ENCODE results near the gene ATP6V1A.

DNA sequence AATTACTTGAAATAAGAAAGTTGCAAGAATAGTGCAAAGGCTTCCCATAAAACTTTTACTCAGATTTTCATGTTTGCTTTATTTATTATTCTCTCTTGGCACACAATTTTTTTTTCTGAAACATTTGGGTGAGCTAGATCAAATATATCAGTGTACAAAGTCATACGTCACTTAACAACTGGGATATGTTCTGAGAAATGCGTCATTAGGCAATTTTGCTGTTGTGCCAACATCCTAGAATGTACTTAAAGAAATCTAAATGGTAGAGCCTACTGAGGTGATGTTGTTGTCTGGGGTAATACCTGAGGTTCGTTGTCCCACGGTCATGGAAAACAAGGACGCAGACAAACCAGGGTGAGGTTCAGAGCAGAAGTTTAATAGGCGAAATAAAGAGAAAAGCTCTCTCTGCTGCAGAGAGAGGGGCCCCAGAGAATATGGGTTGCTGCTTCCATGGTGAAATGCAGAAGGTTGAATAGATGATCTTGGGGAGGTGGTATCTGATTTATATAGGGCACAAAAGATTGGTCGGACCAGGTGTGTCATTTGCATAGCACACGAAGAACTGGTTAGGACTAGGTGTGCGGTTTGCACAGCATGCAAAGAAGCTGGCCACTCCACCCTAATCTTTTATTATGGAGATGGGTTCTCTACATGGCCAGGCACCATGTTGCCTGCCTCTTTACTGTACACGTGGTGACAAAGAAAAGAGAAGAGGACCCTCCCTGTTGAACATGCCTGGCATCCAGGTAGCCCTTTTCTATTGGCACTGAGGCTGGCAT, 82.9 kb downstream of the ATP6V1A start:
- no peak for TF ChIP-seq POLR2A (IDR thresholded peaks at IDR 0.05)
- TF ChIP-seq POLR2AphosphoS5 (IDR thresholded peaks at IDR 0.05) = no peak
- TF ChIP-seq, protein P1, sequence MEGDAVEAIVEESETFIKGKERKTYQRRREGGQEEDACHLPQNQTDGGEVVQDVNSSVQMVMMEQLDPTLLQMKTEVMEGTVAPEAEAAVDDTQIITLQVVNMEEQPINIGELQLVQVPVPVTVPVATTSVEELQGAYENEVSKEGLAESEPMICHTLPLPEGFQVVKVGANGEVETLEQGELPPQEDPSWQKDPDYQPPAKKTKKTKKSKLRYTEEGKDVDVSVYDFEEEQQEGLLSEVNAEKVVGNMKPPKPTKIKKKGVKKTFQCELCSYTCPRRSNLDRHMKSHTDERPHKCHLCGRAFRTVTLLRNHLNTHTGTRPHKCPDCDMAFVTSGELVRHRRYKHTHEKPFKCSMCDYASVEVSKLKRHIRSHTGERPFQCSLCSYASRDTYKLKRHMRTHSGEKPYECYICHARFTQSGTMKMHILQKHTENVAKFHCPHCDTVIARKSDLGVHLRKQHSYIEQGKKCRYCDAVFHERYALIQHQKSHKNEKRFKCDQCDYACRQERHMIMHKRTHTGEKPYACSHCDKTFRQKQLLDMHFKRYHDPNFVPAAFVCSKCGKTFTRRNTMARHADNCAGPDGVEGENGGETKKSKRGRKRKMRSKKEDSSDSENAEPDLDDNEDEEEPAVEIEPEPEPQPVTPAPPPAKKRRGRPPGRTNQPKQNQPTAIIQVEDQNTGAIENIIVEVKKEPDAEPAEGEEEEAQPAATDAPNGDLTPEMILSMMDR (IDR thresholded peaks at IDR 0.05) = no peak
- no peak for TF ChIP-seq EP300 (IDR thresholded peaks at IDR 0.05)

Data from gastroesophageal sphincter (tissue), 3 donors.